Dedifferentiated amniotic fluid mesenchymal stem cell (primary cell): ENCODE data around the gene COTL1.
A peak's percentile ranks its signal among the peaks of the same experiment; 100 is the strongest.

ENCODE experiments used
- DNase-seq: peaks from one replicate; pipeline ENCODE4 v3.0.0-alpha.2; 2016; ENCODE audit errors: extremely low spot score

The COTL1 gene

GRCh38 chr16:84596801-84597527 lies 20.9 kb downstream of the COTL1 start:
- no peak for DNase-seq

GRCh38 chr16:84596161-84596560 lies 21.7 kb downstream of the COTL1 start:
- no peak for DNase-seq

GRCh38 chr16:84595052-84595481 lies 22.8 kb downstream of the COTL1 start:
- no peak for DNase-seq

- DNase-seq: no peak
These were observed 23.2 kb downstream of the COTL1 start for GRCh38 chr16:84594725-84595038.

- no peak for DNase-seq
These were observed 23.8 kb downstream of the COTL1 start for GRCh38 chr16:84593825-84594724.

- DNase-seq: no peak
These were observed 25.2 kb downstream of the COTL1 start for GRCh38 chr16:84592718-84593117.

GRCh38 chr16:84589975-84590719 lies 27.7 kb downstream of the COTL1 start:
- DNase-seq: no peak

- DNase-seq: no peak
These were observed 28.9 kb downstream of the COTL1 start for GRCh38 chr16:84588991-84589390.

- DNase-seq: no peak
These were observed 32.0 kb downstream of the COTL1 start for GRCh38 chr16:84585886-84586285.

- no peak for DNase-seq
These were observed 32.4 kb downstream of the COTL1 start for GRCh38 chr16:84585467-84585866.

GRCh38 chr16:84584678-84585077 lies 33.2 kb downstream of the COTL1 start:
- no peak for DNase-seq

GRCh38 chr16:84583995-84584394 lies 33.9 kb downstream of the COTL1 start:
- DNase-seq: no peak

- peak; percentile 17 for DNase-seq
These were observed 34.8 kb downstream of the COTL1 start for GRCh38 chr16:84582958-84583516.

- no peak for DNase-seq
These were observed 36.7 kb downstream of the COTL1 start for GRCh38 chr16:84581158-84581557.

- no peak for DNase-seq
These were observed 37.9 kb downstream of the COTL1 start for GRCh38 chr16:84579936-84580335.

- no peak for DNase-seq
These were observed 39.2 kb downstream of the COTL1 start for GRCh38 chr16:84578538-84579126.

- DNase-seq: no peak
These were observed 40.7 kb downstream of the COTL1 start for GRCh38 chr16:84577034-84577803.

GRCh38 chr16:84575914-84576313 lies 42.0 kb downstream of the COTL1 start:
- no peak for DNase-seq

GRCh38 chr16:84574191-84574590 lies 43.7 kb downstream of the COTL1 start:
- DNase-seq: no peak

- DNase-seq: no peak
These were observed 45.8 kb downstream of the COTL1 start for GRCh38 chr16:84572096-84572495.

- no peak for DNase-seq
These were observed 46.4 kb downstream of the COTL1 start for GRCh38 chr16:84571506-84571905.
